BE2C (cell line): Measurements from ENCODE around the gene PTPRH.
"Not testable (repeated sequence)": the region's sequence is repeated elsewhere in the genome, so short reads cannot be mapped to it uniquely, and the experiment has no call there.

Experiments used
- DNase-seq: peaks from one replicate; pipeline ENCODE4 v3.0.0-alpha.2; 2020
- H3K27me3 ChIP-seq: fragments of 250-450 bp; sonication (Bioruptor Pico); 2 replicates; pipeline ENCODE4 v1.5.1; 2020; ENCODE audit warnings: mild to moderate bottlenecking
- H3K36me3 ChIP-seq: fragments of 250-450 bp; sonication (Bioruptor Pico); 2 replicates; pipeline ENCODE4 v1.5.1; 2020; ENCODE audit warnings: mild to moderate bottlenecking
- H3K4me1 ChIP-seq: fragments of 250-450 bp; sonication (Bioruptor Pico); 2 replicates; pipeline ENCODE4 v1.5.1; 2020
- H3K4me3 ChIP-seq: 2 replicates; pipeline ENCODE4 v1.5.1; 2011; ENCODE audit warnings: low read depth, low read length
- H3K9me3 ChIP-seq: fragments of 250-450 bp; sonication (Bioruptor Pico); 2 replicates; pipeline ENCODE4 v1.5.1; 2020
- CTCF ChIP-seq: IDR thresholded peaks from 2 replicates; pipeline ENCODE4 v1.5.1; 2012; ENCODE audit warnings: mild to moderate bottlenecking, low read depth, low read length

PTPRH gene

GRCh38 chr19:55175117-55175867, 34.0 kb downstream of the PTPRH start:
- peak; percentile 76 for DNase-seq

GRCh38 chr19:55174425-55175116, 34.7 kb downstream of the PTPRH start:
- Histone ChIP-seq H3K4me3 (peak overlapping the region; percentile 28), H3K27me3 (peaks cover 38% of the 10 kb centered on the region)
- TF ChIP-seq CTCF, result no peak

More at GRCh38 chr19:55175117-55175867, 34.0 kb downstream of the PTPRH start:
- H3K36me3 ChIP-seq, result no peaks in the 10 kb centered on the region
- peak overlapping the region; percentile 16; the same call in 1 of the 2 replicates for H3K4me3 ChIP-seq
- H3K4me1 ChIP-seq, result peaks cover 2% of the 10 kb centered on the region; the same call in 1 of the 2 replicates
- TF ChIP-seq CTCF, result no peak
- peaks cover 33% of the 10 kb centered on the region for H3K27me3 ChIP-seq
- no peaks in the 10 kb centered on the region for H3K9me3 ChIP-seq

DNA sequence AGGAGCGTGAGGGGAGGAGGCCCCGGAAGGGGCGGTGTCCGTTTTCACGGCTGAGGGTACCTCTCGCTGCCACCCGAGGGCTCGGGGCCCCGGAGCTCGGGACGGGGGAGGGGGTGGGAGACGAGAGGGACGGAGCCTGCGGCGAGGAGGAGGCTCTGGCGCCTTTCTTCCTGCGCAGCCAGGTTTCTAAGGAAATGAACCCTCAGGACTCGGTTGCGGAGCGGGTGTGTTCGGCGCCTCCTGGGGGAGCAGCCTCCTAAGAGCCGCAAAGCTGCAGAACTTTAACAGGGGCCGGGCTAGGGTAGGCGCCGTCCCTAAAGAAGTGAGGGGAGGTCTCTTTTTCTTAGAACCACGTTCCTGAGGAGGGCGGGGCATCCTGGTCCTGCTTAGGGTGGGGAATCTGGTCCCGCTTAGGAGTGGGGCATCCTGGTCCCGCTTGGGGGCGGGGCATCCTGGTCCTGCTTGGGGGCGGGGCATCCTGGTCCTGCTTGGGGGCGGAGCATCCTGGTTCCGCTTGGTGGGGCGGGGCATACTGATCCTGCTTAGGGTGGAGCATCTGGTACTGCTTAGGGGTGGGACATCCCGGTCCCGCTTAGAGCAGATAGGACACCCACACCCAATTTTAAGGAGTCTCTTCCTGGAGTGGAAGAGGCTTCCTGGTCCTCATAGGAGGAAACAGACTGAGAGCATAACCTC, 35.4 kb downstream of the PTPRH start:
- Histone ChIP-seq H3K9me3 (no peaks in the 10 kb centered on the region), H3K4me1 (0 out of 2 replicates have a peak, but pooled peaks cover 2% of the 10 kb centered on the region), H3K4me3 (peak overlapping the region; percentile 66), H3K36me3 (no peaks in the 10 kb centered on the region), H3K27me3 (peaks cover 45% of the 10 kb centered on the region)
- peak; percentile 88 for DNase-seq
- TF ChIP-seq CTCF, result peak; percentile 11; the same call in 1 of the 2 replicates

More at GRCh38 chr19:55174425-55175116, 34.7 kb downstream of the PTPRH start:
- H3K9me3 ChIP-seq, result no peaks in the 10 kb centered on the region
- 0 out of 2 replicates have a peak, but pooled peaks cover 2% of the 10 kb centered on the region for H3K4me1 ChIP-seq
- DNase-seq, result no peak
- H3K36me3 ChIP-seq, result no peaks in the 10 kb centered on the region

DNA sequence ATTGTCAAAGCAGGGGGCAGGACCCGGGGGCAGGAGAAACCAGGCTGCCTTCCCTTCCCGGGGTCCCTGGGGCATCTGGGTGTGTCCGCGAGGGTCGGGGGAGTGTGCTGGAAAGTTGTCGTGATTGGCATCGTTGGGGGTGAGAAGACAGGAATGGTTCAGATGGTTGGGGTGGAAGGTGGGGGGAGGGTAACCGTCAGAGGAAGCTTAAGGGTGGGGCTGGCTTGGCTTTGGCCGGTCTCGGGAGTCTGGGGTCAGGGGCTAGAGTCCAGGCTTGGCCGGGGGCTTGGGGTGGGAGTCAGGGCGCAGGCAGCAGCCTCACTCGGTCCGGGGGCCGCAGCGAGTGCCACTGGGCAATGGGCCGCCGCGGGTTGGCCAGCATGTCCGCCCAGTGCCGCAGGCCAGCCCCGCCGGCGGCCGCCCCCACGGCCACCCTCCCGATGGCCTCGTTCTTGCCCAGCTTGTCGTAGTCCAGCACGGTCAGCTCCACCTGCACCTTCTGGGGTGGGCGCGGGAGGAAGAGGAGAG, 36.1 kb downstream of the PTPRH start:
- Histone ChIP-seq H3K9me3 (no peaks in the 10 kb centered on the region), H3K27me3 (peaks cover 48% of the 10 kb centered on the region), H3K4me3 (peak overlapping the region; percentile 66), H3K4me1 (0 out of 2 replicates have a peak, but pooled peaks cover 2% of the 10 kb centered on the region), H3K36me3 (no peaks in the 10 kb centered on the region)
- no peak for TF ChIP-seq CTCF
- no peak for DNase-seq

GRCh38 chr19:55172741-55173140, 36.6 kb downstream of the PTPRH start:
- Histone ChIP-seq H3K9me3 (no peaks in the 10 kb centered on the region), H3K4me1 (0 out of 2 replicates have a peak, but pooled peaks cover 2% of the 10 kb centered on the region), H3K4me3 (no peak overlapping the region), H3K36me3 (no peaks in the 10 kb centered on the region), H3K27me3 (peaks cover 48% of the 10 kb centered on the region)
- TF ChIP-seq CTCF, result no peak
- no peak for DNase-seq

DNA sequence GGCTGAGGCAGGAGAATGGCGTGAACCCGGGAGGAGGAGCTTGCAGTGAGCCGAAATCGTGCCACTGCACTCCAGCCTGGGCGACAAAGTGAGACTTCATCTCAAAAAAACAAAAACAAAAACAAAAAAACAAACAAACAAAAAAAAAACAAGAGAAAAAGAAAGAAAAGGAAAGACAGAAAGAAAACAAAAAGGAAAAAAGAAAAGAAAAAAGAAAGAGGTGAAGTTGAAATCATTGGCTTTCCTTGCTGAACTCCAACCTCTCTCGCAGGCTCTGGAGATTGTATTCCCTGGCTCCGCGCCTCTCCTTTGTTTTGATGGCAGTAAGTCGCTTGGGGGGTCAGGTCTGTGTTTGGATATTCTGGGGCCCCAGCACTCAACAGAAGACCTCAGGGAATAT, 37.0 kb downstream of the PTPRH start:
- not testable (repeated sequence) for H3K4me1 ChIP-seq, H3K36me3 ChIP-seq, H3K9me3 ChIP-seq, H3K4me3 ChIP-seq, DNase-seq
- H3K27me3 ChIP-seq, result peaks cover 50% of the 10 kb centered on the region
